22Rv1 (cell line): ENCODE results near the gene PDPR.
"Not testable (repeated sequence)": the region's sequence is repeated elsewhere in the genome, so short reads cannot be mapped to it uniquely, and the experiment has no call there.

Experiments used
- ZFX ChIP-seq: fragments of 450-650 bp; IDR thresholded peaks from 2 replicates; pipeline ENCODE4 v1.6.1; 2017; ENCODE audit warnings: antibody characterized with exemption, borderline replicate concordance
- TF ChIP-seq, protein P1 (sequence below): fragments of 450-650 bp; IDR thresholded peaks from 2 replicates; pipeline ENCODE4 v1.5.1; 2017; ENCODE audit warnings: mild to moderate bottlenecking

DNA sequence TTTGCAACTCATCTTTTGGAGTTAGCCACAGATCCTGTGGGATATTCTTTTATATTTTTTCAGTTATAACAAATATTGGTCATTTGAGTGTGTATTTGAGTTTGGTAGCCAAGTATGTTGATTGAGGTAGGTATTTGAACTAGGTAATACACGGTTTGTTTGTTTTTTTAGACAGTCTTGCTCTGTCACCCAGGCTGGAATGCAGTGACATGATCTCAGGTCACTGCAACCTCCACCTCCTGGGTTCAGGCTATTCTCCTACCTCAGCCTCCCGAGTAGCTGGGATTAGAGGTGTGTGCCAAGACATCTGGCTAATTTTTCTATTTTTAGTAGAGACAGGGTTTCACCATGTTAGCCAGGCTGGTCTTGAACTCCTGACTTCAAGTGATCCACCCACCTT, 22.5 kb downstream of the PDPR start:
- TF ChIP-seq, protein P1, sequence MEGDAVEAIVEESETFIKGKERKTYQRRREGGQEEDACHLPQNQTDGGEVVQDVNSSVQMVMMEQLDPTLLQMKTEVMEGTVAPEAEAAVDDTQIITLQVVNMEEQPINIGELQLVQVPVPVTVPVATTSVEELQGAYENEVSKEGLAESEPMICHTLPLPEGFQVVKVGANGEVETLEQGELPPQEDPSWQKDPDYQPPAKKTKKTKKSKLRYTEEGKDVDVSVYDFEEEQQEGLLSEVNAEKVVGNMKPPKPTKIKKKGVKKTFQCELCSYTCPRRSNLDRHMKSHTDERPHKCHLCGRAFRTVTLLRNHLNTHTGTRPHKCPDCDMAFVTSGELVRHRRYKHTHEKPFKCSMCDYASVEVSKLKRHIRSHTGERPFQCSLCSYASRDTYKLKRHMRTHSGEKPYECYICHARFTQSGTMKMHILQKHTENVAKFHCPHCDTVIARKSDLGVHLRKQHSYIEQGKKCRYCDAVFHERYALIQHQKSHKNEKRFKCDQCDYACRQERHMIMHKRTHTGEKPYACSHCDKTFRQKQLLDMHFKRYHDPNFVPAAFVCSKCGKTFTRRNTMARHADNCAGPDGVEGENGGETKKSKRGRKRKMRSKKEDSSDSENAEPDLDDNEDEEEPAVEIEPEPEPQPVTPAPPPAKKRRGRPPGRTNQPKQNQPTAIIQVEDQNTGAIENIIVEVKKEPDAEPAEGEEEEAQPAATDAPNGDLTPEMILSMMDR: not testable (repeated sequence)
- not testable (repeated sequence) for TF ChIP-seq ZFX
